PC-3 (cell line): Measurements from ENCODE around the gene FARP1.

Source experiments
- CTCF ChIP-seq: fragments of 300-600 bp; sonication (generic); conservative IDR thresholded peaks from 2 replicates; pipeline ENCODE4 v1.5.1; 2017; ENCODE audit warnings: antibody characterized with exemption, low read depth, mild to moderate bottlenecking, low read length
- EZH2 ChIP-seq: fragments of 300-600 bp; sonication (generic); IDR thresholded peaks from one replicate; pipeline ENCODE4 v1.6.1; 2017; ENCODE audit warnings: antibody characterized with exemption, mild to moderate bottlenecking, low read length; ENCODE audit not compliant: unreplicated experiment

GRCh38 chr13:98328511-98328910 lies 185.6 kb downstream of the FARP1 start:
- no peak for TF ChIP-seq CTCF
- no peak for TF ChIP-seq EZH2
